HG03159 (cell line): Measurements from ENCODE around the gene COL23A1.
"Not testable (repeated sequence)": the region's sequence is repeated elsewhere in the genome, so short reads cannot be mapped to it uniquely, and the experiment has no call there.

Source experiments
- ATAC-seq: cut with Tn5 transposase; IDR thresholded peaks from one replicate; pipeline ENCODE4 v1.9.1; 2021; ENCODE audit warnings: mild to moderate bottlenecking, moderate library complexity; ENCODE audit not compliant: unreplicated experiment

The COL23A1 gene

GRCh38 chr5:178277346-178277745 lies 312.8 kb downstream of the COL23A1 start:
- ATAC-seq, result no peak

GRCh38 chr5:178274781-178275537 lies 315.2 kb downstream of the COL23A1 start:
- no peak for ATAC-seq

GRCh38 chr5:178273665-178274541 lies 316.3 kb downstream of the COL23A1 start:
- no peak for ATAC-seq

- ATAC-seq, result no peak
Observed at GRCh38 chr5:178273041-178273440, 317.2 kb downstream of the COL23A1 start.

- ATAC-seq, result no peak
Observed at GRCh38 chr5:178272591-178272990, 317.6 kb downstream of the COL23A1 start.

GRCh38 chr5:178271726-178272479 lies 318.3 kb downstream of the COL23A1 start:
- ATAC-seq, result no peak

GRCh38 chr5:178271231-178271630 lies 319.0 kb downstream of the COL23A1 start:
- no peak for ATAC-seq

- ATAC-seq, result no peak
Observed at GRCh38 chr5:178269499-178269898, 320.7 kb downstream of the COL23A1 start.

GRCh38 chr5:178267876-178268275 lies 322.3 kb downstream of the COL23A1 start:
- ATAC-seq, result no peak

- ATAC-seq, result no peak
Observed at GRCh38 chr5:178267245-178267644, 322.9 kb downstream of the COL23A1 start.

- ATAC-seq, result no peak
Observed at GRCh38 chr5:178266581-178266980, 323.6 kb downstream of the COL23A1 start.

GRCh38 chr5:178265746-178266145 lies 324.4 kb downstream of the COL23A1 start:
- ATAC-seq, result no peak

- ATAC-seq, result no peak
Observed at GRCh38 chr5:178264044-178264443, 326.1 kb downstream of the COL23A1 start.

GRCh38 chr5:178261666-178262600 lies 328.3 kb downstream of the COL23A1 start:
- no peak for ATAC-seq

- ATAC-seq, result no peak
Observed at GRCh38 chr5:178259623-178260536, 330.3 kb downstream of the COL23A1 start.

- no peak for ATAC-seq
Observed at GRCh38 chr5:178257650-178258049, 332.5 kb downstream of the COL23A1 start.

GRCh38 chr5:178256746-178257145 lies 333.4 kb downstream of the COL23A1 start:
- ATAC-seq, result no peak

GRCh38 chr5:178253632-178254031 lies 336.6 kb downstream of the COL23A1 start:
- not testable (repeated sequence) for ATAC-seq

GRCh38 chr5:178252258-178252657 lies 337.9 kb downstream of the COL23A1 start:
- no peak for ATAC-seq
